CD4-positive, alpha-beta T cell treated with Interleukin-15 for 4 hours (primary cell): Measurements from ENCODE around the gene RPN1.

Experiments
- DNase-seq: peaks from one replicate; pipeline ENCODE4 v3.0.0-alpha.2; 2020; ENCODE audit warnings: low spot score

Gene RPN1

GRCh38 chr3:128648940-128649663, 1.5 kb downstream of the RPN1 start:
- no peak for DNase-seq

GRCh38 chr3:128648402-128648801, 2.2 kb downstream of the RPN1 start:
- DNase-seq: no peak

- no peak for DNase-seq
These were observed 3.3 kb downstream of the RPN1 start for GRCh38 chr3:128647307-128647706.

- DNase-seq: no peak
These were observed 16.5 kb downstream of the RPN1 start for GRCh38 chr3:128634075-128634611.

GRCh38 chr3:128632301-128632700, 18.3 kb downstream of the RPN1 start:
- DNase-seq: no peak

- DNase-seq: no peak
These were observed 20.7 kb downstream of the RPN1 start for GRCh38 chr3:128629936-128630335.

GRCh38 chr3:128625409-128625945, 25.1 kb downstream of the RPN1 start:
- DNase-seq: no peak

GRCh38 chr3:128624526-128625138, 26.0 kb downstream of the RPN1 start:
- DNase-seq: no peak

- DNase-seq: no peak
These were observed 26.8 kb downstream of the RPN1 start for GRCh38 chr3:128623762-128624176.

GRCh38 chr3:128621931-128622330, 28.7 kb downstream of the RPN1 start:
- DNase-seq: no peak

GRCh38 chr3:128621234-128621633, 29.4 kb downstream of the RPN1 start:
- DNase-seq: no peak

- DNase-seq: no peak
These were observed 30.3 kb downstream of the RPN1 start for GRCh38 chr3:128620268-128620691.

GRCh38 chr3:128619146-128619890, 31.3 kb downstream of the RPN1 start:
- DNase-seq: peak; percentile 36

GRCh38 chr3:128618398-128618726, 32.3 kb downstream of the RPN1 start:
- no peak for DNase-seq

GRCh38 chr3:128617557-128618397, 32.8 kb downstream of the RPN1 start:
- peak; percentile 98 for DNase-seq

- DNase-seq: no peak
These were observed 33.4 kb downstream of the RPN1 start for GRCh38 chr3:128617270-128617556.

GRCh38 chr3:128616516-128617269, 33.9 kb downstream of the RPN1 start:
- no peak for DNase-seq

GRCh38 chr3:128614076-128614475, 36.5 kb downstream of the RPN1 start:
- DNase-seq: no peak

- DNase-seq: no peak
These were observed 37.4 kb downstream of the RPN1 start for GRCh38 chr3:128613083-128613829.

- DNase-seq: no peak
These were observed 40.1 kb downstream of the RPN1 start for GRCh38 chr3:128610451-128611070.
